Astrocyte (in vitro differentiated cells and primary cell): ENCODE data around the gene HAL.

ENCODE experiments used
- EZH2 ChIP-seq: IDR thresholded peaks from 2 replicates; pipeline ENCODE4 v1.6.1; 2012; ENCODE audit warnings: mild to moderate bottlenecking, low read length, inconsistent platforms; ENCODE audit not compliant: insufficient read depth
- TF ChIP-seq, protein P1 (sequence below): IDR thresholded peaks from 2 replicates; pipeline ENCODE4 v1.5.1; 2011; ENCODE audit warnings: low read depth, mild to moderate bottlenecking, inconsistent platforms, low read length, moderate library complexity; ENCODE audit not compliant: insufficient read depth

DNA sequence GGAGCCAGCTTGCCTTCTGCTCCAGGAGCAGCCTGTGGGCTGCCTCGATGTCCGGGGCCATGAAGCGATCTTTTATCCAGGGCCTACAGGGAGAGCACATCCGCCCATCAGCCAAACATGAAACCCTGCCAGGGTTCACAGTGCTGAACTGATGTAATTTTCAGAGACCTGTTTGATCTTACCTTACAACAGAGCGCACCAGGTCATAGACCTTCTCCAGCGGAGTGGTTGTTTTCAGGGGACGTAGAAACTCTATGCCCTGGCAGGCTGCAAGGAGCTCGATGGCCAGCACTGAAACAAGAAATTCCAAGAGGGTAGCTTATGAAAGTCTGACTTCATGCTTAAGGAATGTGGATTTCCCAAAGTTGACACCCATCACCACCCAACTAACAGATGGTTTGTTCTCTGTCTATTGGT, 19.7 kb downstream of the HAL start:
- TF ChIP-seq, protein P1, sequence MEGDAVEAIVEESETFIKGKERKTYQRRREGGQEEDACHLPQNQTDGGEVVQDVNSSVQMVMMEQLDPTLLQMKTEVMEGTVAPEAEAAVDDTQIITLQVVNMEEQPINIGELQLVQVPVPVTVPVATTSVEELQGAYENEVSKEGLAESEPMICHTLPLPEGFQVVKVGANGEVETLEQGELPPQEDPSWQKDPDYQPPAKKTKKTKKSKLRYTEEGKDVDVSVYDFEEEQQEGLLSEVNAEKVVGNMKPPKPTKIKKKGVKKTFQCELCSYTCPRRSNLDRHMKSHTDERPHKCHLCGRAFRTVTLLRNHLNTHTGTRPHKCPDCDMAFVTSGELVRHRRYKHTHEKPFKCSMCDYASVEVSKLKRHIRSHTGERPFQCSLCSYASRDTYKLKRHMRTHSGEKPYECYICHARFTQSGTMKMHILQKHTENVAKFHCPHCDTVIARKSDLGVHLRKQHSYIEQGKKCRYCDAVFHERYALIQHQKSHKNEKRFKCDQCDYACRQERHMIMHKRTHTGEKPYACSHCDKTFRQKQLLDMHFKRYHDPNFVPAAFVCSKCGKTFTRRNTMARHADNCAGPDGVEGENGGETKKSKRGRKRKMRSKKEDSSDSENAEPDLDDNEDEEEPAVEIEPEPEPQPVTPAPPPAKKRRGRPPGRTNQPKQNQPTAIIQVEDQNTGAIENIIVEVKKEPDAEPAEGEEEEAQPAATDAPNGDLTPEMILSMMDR = no peak
- no peak for TF ChIP-seq EZH2
